K562 (cell line): ENCODE data around the gene KCNC4. TPM values are rescaled to one million over a fixed set of nuclear protein-coding genes. Genes with fewer than 3 reads are reported as not detected.

Experiments
- ATAC-seq: fragments of 200-7000 bp; cut with Tn5 transposase; 3 replicates; pipeline ENCODE4 v1.9.1; 2020; ENCODE audit warnings: moderate library complexity
- BruUV-seq: library from RNA; stranded (reverse); fragments of 400-500 nt; replicated peaks from 2 replicates; lab custom pipeline; 2021; lab: Mats Ljungman, UMichigan
- CTCF ChIA-PET: fragments of 300-600 bp; formaldehyde crosslinking; extraction: SDS; loops from one replicate; lab custom pipeline; 2021; ENCODE audit warnings: low intra/inter-chr PET ratio; lab: Yijun Ruan, JAX
- POLR2A ChIA-PET: fragments of 300-600, 350-650 bp; sonication (Branson Sonifier 250); formaldehyde crosslinking; extraction: SDS; loops from one replicate; lab custom pipeline; 2021; ENCODE audit warnings: antibody characterized with exemption, inconsistent platforms; lab: Yijun Ruan, JAX
- DNase-seq, 4 experiments: peaks; one replicate each; pipeline versions ENCODE4 v3.0.0 to v3.0.0-alpha.2; 2011 to 2018; ENCODE audit warnings: low spot score in 3 of 4, mixed read lengths in 3 of 4; ENCODE audit errors: extremely low read depth in 1 of 4
- FAIRE-seq: peaks from 2 replicates; lab custom pipeline; 2011; peaks lifted over from hg19 to GRCh38; lab: Jason Lieb, UNC
- H2AFZ ChIP-seq: 2 replicates; pipeline ENCODE4 v1.6.0; 2011; ENCODE audit warnings: low read depth, low read length, control low read depth, inconsistent platforms
- H3K27ac ChIP-seq: fragments of 200-600 bp; 3 replicates; pipeline ENCODE4 v1.8.0; 2011; ENCODE audit warnings: low read depth, mild to moderate bottlenecking, control low read depth, inconsistent platforms, low read length, moderate library complexity, mixed read lengths; ENCODE audit errors: extremely low read depth
- H3K27me3 ChIP-seq, 2 experiments: fragments of 300-600 bp in 1 of 2; 2 replicates in 1 of 2; 3 replicates in 1 of 2; pipeline versions ENCODE4 v1.6.0 to v1.8.0; 2011; ENCODE audit warnings: inconsistent platforms in 2 of 2, low read length in 2 of 2, mild to moderate bottlenecking in 1 of 2, mixed read lengths in 1 of 2, moderate library complexity in 1 of 2; ENCODE audit not compliant: control insufficient read depth in 2 of 2, insufficient read depth in 2 of 2
- H3K36me3 ChIP-seq: fragments of 300-600 bp; 3 replicates; pipeline ENCODE4 v1.8.0; 2011; ENCODE audit warnings: mild to moderate bottlenecking, low read length, inconsistent platforms; ENCODE audit not compliant: control insufficient read depth, insufficient read depth
- H3K4me1 ChIP-seq, 2 experiments: fragments of 200-600 bp in 1 of 2; replicated peaks in 1 of 2; 2 replicates in 1 of 2; 3 replicates in 1 of 2; pipeline versions ENCODE4 v1.5.1 to v1.8.0; 2011; ENCODE audit warnings: inconsistent platforms in 2 of 2, low read length in 2 of 2, mild to moderate bottlenecking in 1 of 2, mixed read lengths in 1 of 2, moderate library complexity in 1 of 2; ENCODE audit not compliant: control insufficient read depth in 2 of 2, insufficient read depth in 2 of 2
- H3K4me2 ChIP-seq: 2 replicates; pipeline ENCODE4 v1.6.1; 2011; ENCODE audit warnings: low read length, control low read depth, inconsistent platforms, mixed read lengths; ENCODE audit not compliant: insufficient read depth
- H3K4me3 ChIP-seq: fragments of 200-600 bp; sonication (generic), shearing (Covaris generic); 2 replicates; pipeline ENCODE4 v1.5.1; 2016; ENCODE audit warnings: control low read depth, inconsistent platforms
- H3K79me2 ChIP-seq: fragments of 200-600 bp; 3 replicates; pipeline ENCODE4 v1.8.0; 2011; ENCODE audit warnings: low read length, inconsistent platforms; ENCODE audit not compliant: control insufficient read depth, insufficient read depth
- H3K9ac ChIP-seq, 2 experiments: 2 replicates each; pipeline versions ENCODE4 v1.6.0 to v1.6.1; 2011; ENCODE audit warnings: low read depth in 2 of 2, low read length in 2 of 2, control low read depth in 1 of 2, inconsistent platforms in 1 of 2, mild to moderate bottlenecking in 1 of 2, mixed read lengths in 1 of 2; ENCODE audit not compliant: insufficient read depth in 1 of 2
- H3K9me1 ChIP-seq: one replicate; pipeline ENCODE4 v1.6.0; 2011; ENCODE audit warnings: inconsistent platforms, mild to moderate bottlenecking, low read length, moderate library complexity; ENCODE audit not compliant: control insufficient read depth, insufficient read depth
- H3K9me3 ChIP-seq: replicated peaks from 2 replicates; pipeline ENCODE4 v1.5.1; 2011; ENCODE audit warnings: low read depth, low read length, inconsistent platforms; ENCODE audit not compliant: control insufficient read depth, insufficient read depth
- H4K20me1 ChIP-seq: replicated peaks from 2 replicates; pipeline ENCODE4 v1.6.1; 2011; ENCODE audit warnings: low read length, inconsistent platforms, mixed read lengths; ENCODE audit not compliant: control insufficient read depth, insufficient read depth
- ASH1L ChIP-seq: fragments of 450-650 bp; IDR thresholded peaks from 2 replicates; pipeline ENCODE4 v1.6.1; 2018; ENCODE audit warnings: borderline replicate concordance, mild to moderate bottlenecking, low read depth; ENCODE audit not compliant: partially characterized antibody
- CBX1 ChIP-seq: sonication (generic); IDR thresholded peaks from 2 replicates; pipeline ENCODE4 v1.6.1; 2016; ENCODE audit warnings: antibody characterized with exemption, low read depth, mild to moderate bottlenecking
- CCAR2 ChIP-seq: fragments of 200-400 bp; formaldehyde crosslinking; IDR thresholded peaks from 2 replicates; pipeline ENCODE4 v1.6.1; 2017; ENCODE audit warnings: mild to moderate bottlenecking, low read depth, low read length
- COPS2 ChIP-seq: fragments of 450-650 bp; conservative IDR thresholded peaks from 2 replicates; pipeline ENCODE4 v1.6.1; 2016; ENCODE audit warnings: mild to moderate bottlenecking, moderate library complexity
- FOXJ2 ChIP-seq: fragments of 200-800 bp; sonication (Bioruptor generic); IDR thresholded peaks from 2 replicates; pipeline ENCODE4 v1.6.1; 2016; ENCODE audit warnings: missing genetic modification characterization, missing compliant biosample characterization
- HDAC1 ChIP-seq, 2 experiments: fragments of 450-650 bp; IDR thresholded peaks; 2 replicates each; pipeline ENCODE4 v1.6.1; 2016 to 2017; ENCODE audit warnings: inconsistent platforms in 1 of 2, mild to moderate bottlenecking in 1 of 2, moderate library complexity in 1 of 2
- HLTF ChIP-seq: fragments of 450-650 bp; IDR thresholded peaks from 2 replicates; pipeline ENCODE4 v1.6.1; 2016
- KLF13 ChIP-seq: fragments of 450-650 bp; IDR thresholded peaks from 2 replicates; pipeline ENCODE4 v1.6.1; 2016; ENCODE audit warnings: missing genetic modification characterization, low read depth, mild to moderate bottlenecking, missing compliant biosample characterization, moderate library complexity, borderline replicate concordance
- MTA2 ChIP-seq: fragments of 450-650 bp; IDR thresholded peaks from 2 replicates; pipeline ENCODE4 v1.6.1; 2016; ENCODE audit warnings: low read depth
- POLR2B ChIP-seq: fragments of 450-650 bp; IDR thresholded peaks from 2 replicates; pipeline ENCODE4 v1.6.1; 2018; ENCODE audit warnings: low read depth; ENCODE audit not compliant: partially characterized antibody
- POU5F1 ChIP-seq: fragments of 150-350 bp; IDR thresholded peaks from 2 replicates; pipeline ENCODE4 v1.6.1; 2014; ENCODE audit warnings: borderline replicate concordance, low read length, low read depth, mild to moderate bottlenecking; ENCODE audit not compliant: partially characterized antibody
- RAD51 ChIP-seq: fragments of 450-650 bp; IDR thresholded peaks from 2 replicates; pipeline ENCODE4 v1.7.1; 2016; ENCODE audit warnings: low read depth, mild to moderate bottlenecking, borderline replicate concordance
- SRF ChIP-seq, 2 experiments: fragments of 250-450, 450-650 bp in 1 of 2; sonication (Bioruptor Pico) in 1 of 2; sonication (generic) in 1 of 2; formaldehyde crosslinking; IDR thresholded peaks; 2 replicates each; pipeline versions ENCODE4 v1.5.0 to v1.5.1; 2020 to 2022; ENCODE audit warnings: mild to moderate bottlenecking in 1 of 2, missing genetic modification reagents in 1 of 2
- ZBTB7A ChIP-seq: IDR thresholded peaks from 2 replicates; pipeline ENCODE4 v1.6.1; 2011; ENCODE audit warnings: low read depth, mild to moderate bottlenecking, low read length, moderate library complexity, borderline replicate concordance; ENCODE audit not compliant: control insufficient read depth
- ZNF140 ChIP-seq: fragments of 250-450 bp; sonication (Bioruptor Pico); IDR thresholded peaks from 2 replicates; pipeline ENCODE4 v1.8.0; 2021; ENCODE audit warnings: moderate library complexity, mild to moderate bottlenecking, inconsistent platforms
- ZNF764 ChIP-seq: fragments of 250-450 bp; sonication (Bioruptor Pico); IDR thresholded peaks from 2 replicates; pipeline ENCODE4 v1.4.0; 2020; ENCODE audit warnings: low read depth, mild to moderate bottlenecking, moderate library complexity
- WGBS: fragments of 100-300 bp; shearing (Covaris generic); methylation state at CpG from one replicate; pipeline ENCODE4 v1.1.6; 2016; ENCODE audit warnings: low coverage, mixed read lengths; ENCODE audit not compliant: insufficient coverage; ENCODE audit errors: missing lambda C conversion rate; 5-methylcytosine and 5-hydroxymethylcytosine counted together
- in situ Hi-C: fragments of 300-500 bp; cut with MboI; formaldehyde crosslinking; loops from 4 replicates; pipeline ENCODE4 v1.15.0; 2018; ENCODE audit warnings: inconsistent platforms, mixed read lengths
- intact Hi-C: fragments of 100-400 bp; cut with micrococcal nuclease; formaldehyde crosslinking; loops from 2 replicates; pipeline ENCODE4 v1.14.2; 2022
- polyA plus RNA-seq, 8 experiments: library from polyadenylated mRNA; depleted of rRNA in 4 of 8; stranded (reverse) in 5 of 8; unstranded in 3 of 8; fragments of >200 nt; fragmentation: Nextera tagmentation in 2 of 8; fragmentation: Illumina TruSeq in 1 of 8; extraction: Ambion mirVana in 2 of 8; extraction: Trizol in 1 of 8; gene quantifications; 2 replicates each; pipeline versions ENCODE4 v1.2.1 to v1.2.3, GENCODE V29; 2011 to 2014; ENCODE audit warnings: inconsistent platforms in 1 of 8, missing spikeins in 1 of 8
- total RNA-seq, 7 experiments: library from RNA; depleted of rRNA in 6 of 7; stranded (reverse); fragments of >200 nt in 6 of 7; fragmentation: Illumina TruSeq in 2 of 7; extraction: Trizol in 2 of 7; gene quantifications; 2 replicates each; pipeline versions ENCODE4 v1.2.1 to v1.2.3, GENCODE V29; 2011 to 2021; ENCODE audit warnings: low replicate concordance in 1 of 7
- TF ChIP-seq, protein P1 (sequence below), 2 experiments: fragments of 450-650 bp; IDR thresholded peaks; 2 replicates each; pipeline ENCODE4 v1.6.1; 2018; ENCODE audit warnings: mild to moderate bottlenecking in 2 of 2, low read depth in 1 of 2; ENCODE audit not compliant: partially characterized antibody in 2 of 2
- TF ChIP-seq, protein P2 (sequence below): fragments of 450-650 bp; formaldehyde crosslinking; IDR thresholded peaks from 2 replicates; pipeline ENCODE4 v1.4.0; 2022; ENCODE audit warnings: missing genetic modification characterization

The KCNC4 gene
- total and polyA plus RNA-seq, 9 of the 15 experiments (the other 6 are each of a cell fraction or from before 2014, with no cell fraction given), result 0.07 to 1.8 (median 0.73) TPM

GRCh38 chr1:110223581-110223980, 13.5 kb downstream of the KCNC4 start:
- in situ Hi-C loops, result no loop called here
- intact Hi-C loops, result no loop called here
- BruUV-seq, result no TSS peak
- Histone ChIP-seq H3K9me1 (no peaks in the 10 kb centered on the region), H3K9me3 (no peaks in the 10 kb centered on the region), H3K4me2 (no peak overlapping the region), H4K20me1 (peaks cover 48% of the 10 kb centered on the region), H3K4me1 (peaks cover 0 to 10% of the 10 kb centered on the region in 2 experiments; a peak in 2 of 5 replicates), H2AFZ (no peak overlapping the region), H3K27ac (no peak overlapping the region), H3K79me2 (no peaks in the 10 kb centered on the region)
- no peak for FAIRE-seq
- no peak for DNase-seq
- ATAC-seq, result no peak
- 15% methylated on average over 17 of the region's 17 CpGs for WGBS
- POLR2A ChIA-PET, result interaction anchor here (0.6 kb wide), 1 partner anchor 189 kb away, joined by 3 read pairs; no protein-coding TSS in a partner anchor
- no peak for TF ChIP-seq POLR2B
- no peak for TF ChIP-seq ZNF764 (CRISPR knock-in tag)
- TF ChIP-seq HDAC1 (IDR thresholded peaks at IDR 0.05), result no peak
- no peak for TF ChIP-seq CBX1
- TF ChIP-seq COPS2, result no peak
- no peak for TF ChIP-seq SRF (CRISPR knock-in tag; IDR thresholded peaks at IDR 0.05)
- TF ChIP-seq, protein P1, sequence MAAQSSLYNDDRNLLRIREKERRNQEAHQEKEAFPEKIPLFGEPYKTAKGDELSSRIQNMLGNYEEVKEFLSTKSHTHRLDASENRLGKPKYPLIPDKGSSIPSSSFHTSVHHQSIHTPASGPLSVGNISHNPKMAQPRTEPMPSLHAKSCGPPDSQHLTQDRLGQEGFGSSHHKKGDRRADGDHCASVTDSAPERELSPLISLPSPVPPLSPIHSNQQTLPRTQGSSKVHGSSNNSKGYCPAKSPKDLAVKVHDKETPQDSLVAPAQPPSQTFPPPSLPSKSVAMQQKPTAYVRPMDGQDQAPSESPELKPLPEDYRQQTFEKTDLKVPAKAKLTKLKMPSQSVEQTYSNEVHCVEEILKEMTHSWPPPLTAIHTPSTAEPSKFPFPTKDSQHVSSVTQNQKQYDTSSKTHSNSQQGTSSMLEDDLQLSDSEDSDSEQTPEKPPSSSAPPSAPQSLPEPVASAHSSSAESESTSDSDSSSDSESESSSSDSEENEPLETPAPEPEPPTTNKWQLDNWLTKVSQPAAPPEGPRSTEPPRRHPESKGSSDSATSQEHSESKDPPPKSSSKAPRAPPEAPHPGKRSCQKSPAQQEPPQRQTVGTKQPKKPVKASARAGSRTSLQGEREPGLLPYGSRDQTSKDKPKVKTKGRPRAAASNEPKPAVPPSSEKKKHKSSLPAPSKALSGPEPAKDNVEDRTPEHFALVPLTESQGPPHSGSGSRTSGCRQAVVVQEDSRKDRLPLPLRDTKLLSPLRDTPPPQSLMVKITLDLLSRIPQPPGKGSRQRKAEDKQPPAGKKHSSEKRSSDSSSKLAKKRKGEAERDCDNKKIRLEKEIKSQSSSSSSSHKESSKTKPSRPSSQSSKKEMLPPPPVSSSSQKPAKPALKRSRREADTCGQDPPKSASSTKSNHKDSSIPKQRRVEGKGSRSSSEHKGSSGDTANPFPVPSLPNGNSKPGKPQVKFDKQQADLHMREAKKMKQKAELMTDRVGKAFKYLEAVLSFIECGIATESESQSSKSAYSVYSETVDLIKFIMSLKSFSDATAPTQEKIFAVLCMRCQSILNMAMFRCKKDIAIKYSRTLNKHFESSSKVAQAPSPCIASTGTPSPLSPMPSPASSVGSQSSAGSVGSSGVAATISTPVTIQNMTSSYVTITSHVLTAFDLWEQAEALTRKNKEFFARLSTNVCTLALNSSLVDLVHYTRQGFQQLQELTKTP (IDR thresholded peaks at IDR 0.05; ENCODE audit: low read depth in 1 of 2, partially characterized antibody in 2 of 2), result no peak
- no peak for TF ChIP-seq KLF13
- TF ChIP-seq CCAR2, result no peak
- no peak for TF ChIP-seq ASH1L
- no peak for TF ChIP-seq MTA2
- no peak for TF ChIP-seq HLTF
- TF ChIP-seq ZNF140 (CRISPR knock-in tag), result no peak
- TF ChIP-seq, protein P2, sequence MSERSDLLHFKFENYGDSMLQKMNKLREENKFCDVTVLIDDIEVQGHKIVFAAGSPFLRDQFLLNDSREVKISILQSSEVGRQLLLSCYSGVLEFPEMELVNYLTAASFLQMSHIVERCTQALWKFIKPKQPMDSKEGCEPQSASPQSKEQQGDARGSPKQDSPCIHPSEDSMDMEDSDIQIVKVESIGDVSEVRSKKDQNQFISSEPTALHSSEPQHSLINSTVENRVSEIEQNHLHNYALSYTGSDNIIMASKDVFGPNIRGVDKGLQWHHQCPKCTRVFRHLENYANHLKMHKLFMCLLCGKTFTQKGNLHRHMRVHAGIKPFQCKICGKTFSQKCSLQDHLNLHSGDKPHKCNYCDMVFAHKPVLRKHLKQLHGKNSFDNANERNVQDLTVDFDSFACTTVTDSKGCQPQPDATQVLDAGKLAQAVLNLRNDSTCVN (CRISPR knock-in tag), result no peak
- TF ChIP-seq POU5F1, result no peak
- TF ChIP-seq FOXJ2 (tag), result no peak
- no peak for TF ChIP-seq RAD51
- TF ChIP-seq ZBTB7A, result no peak
- TF ChIP-seq, all 486 proteins: peak for 0
- CTCF ChIA-PET, result no interaction called here
- H3K9ac ChIP-seq, result no peak overlapping the region
- H3K36me3 ChIP-seq, result no peaks in the 10 kb centered on the region
- peaks cover 39 to 76% of the 10 kb centered on the region in 2 experiments; a peak in 4 of 5 replicates for H3K27me3 ChIP-seq
- H3K4me3 ChIP-seq, result no peak overlapping the region
